Left lung (tissue), 10 donors: Measurements from ENCODE around the gene CNTN5. TPM values are rescaled to one million over a fixed set of nuclear protein-coding genes. Genes with fewer than 3 reads are reported as not detected.
A peak's percentile ranks its signal among the peaks of the same experiment; 100 is the strongest.

ENCODE experiments used
- ATAC-seq: fragments of 200-7000 bp; cut with Tn5 transposase; one replicate; pipeline ENCODE4 v1.9.1; 2020; ENCODE audit warnings: moderate library complexity
- DNase-seq, 4 donors: peaks; one replicate each; pipeline ENCODE4 v3.0.0-alpha.2; 2013 to 2020
- H3K27ac ChIP-seq, 2 donors: fragments of 200-600 bp; sonication (generic) in 1 of 2; one replicate each; pipeline versions ENCODE4 v1.5.0 to v1.8.0; 2020 to 2021
- H3K27me3 ChIP-seq, 2 donors: fragments of 200-600 bp; sonication (generic) in 1 of 2; one replicate each; pipeline versions ENCODE4 v1.5.0 to v1.8.0; 2020 to 2021
- H3K36me3 ChIP-seq, 2 donors: fragments of 200-600 bp; sonication (generic) in 1 of 2; one replicate each; pipeline versions ENCODE4 v1.5.0 to v1.8.0; 2020 to 2021
- H3K4me1 ChIP-seq, 2 donors: fragments of 200-600 bp; one replicate each; pipeline ENCODE4 v1.8.0; 2021
- H3K4me3 ChIP-seq, 2 donors: fragments of 200-600 bp; sonication (generic) in 1 of 2; one replicate each; pipeline versions ENCODE4 v1.5.0 to v1.8.0; 2020 to 2021; ENCODE audit warnings: mild to moderate bottlenecking in 1 of 2
- H3K9me3 ChIP-seq, 2 donors: fragments of 200-600 bp; sonication (generic) in 1 of 2; one replicate each; pipeline versions ENCODE4 v1.5.0 to v1.8.0; 2020 to 2021
- CTCF ChIP-seq, 2 donors: fragments of 200-600 bp; sonication (generic) in 1 of 2; IDR thresholded peaks; one replicate each; pipeline versions ENCODE4 v1.5.0 to v1.8.0; 2021; ENCODE audit warnings: antibody characterized with exemption in 2 of 2
- intact Hi-C, 2 donors: fragments of 100-400 bp; cut with DNase I; formaldehyde crosslinking; loops; one replicate each; pipeline versions ENCODE4 v1.11.2 to v1.14.2; 2022
- polyA plus RNA-seq, 6 donors: library from polyadenylated mRNA; unstranded; fragments of 120-200 nt; gene quantifications; one replicate each; pipeline ENCODE4 v1.2.1, GENCODE V29; 2013; ENCODE audit not compliant: insufficient read length in 6 of 6
- total RNA-seq, 2 donors: library from RNA; stranded (reverse); fragmentation: NEBNext Ultra II Directional; extraction: Animal tissue kit (Norgen Biotek cat#: 25700); gene quantifications; one replicate each; pipeline ENCODE4 v1.2.1, GENCODE V29; 2021
- donor health status: DM: no; HTN: yes; CAD: no.
- donor health status: DM: no; HTN: no; CAD: no.

The CNTN5 gene
- total and polyA plus RNA-seq, 8 donors: 0.08 to 0.34 (median 0.24) TPM; not detected in 1

- DNase-seq: peak in 1 of 4 donors; percentile 43
- Histone ChIP-seq H3K27me3 (no peaks in the 10 kb centered on the region), H3K9me3 (peaks cover 0 to 16% of the 10 kb centered on the region in 2 donors), H3K4me1 (no peaks in the 10 kb centered on the region), H3K36me3 (no peaks in the 10 kb centered on the region), H3K4me3 (no peak overlapping the region), H3K27ac (no peak overlapping the region)
- no peak for ATAC-seq
- intact Hi-C loops: no loop called here
- no peak for TF ChIP-seq CTCF (IDR thresholded peaks at IDR 0.05)
Measured at GRCh38 chr11:99424313-99425084, 403.8 kb downstream of the CNTN5 start.

- no peak overlapping the region for H3K4me3 ChIP-seq
- no peak for TF ChIP-seq CTCF (IDR thresholded peaks at IDR 0.05)
- ATAC-seq: no peak
Measured at GRCh38 chr11:99425596-99425995, 404.8 kb downstream of the CNTN5 start.

GRCh38 chr11:99432677-99433076, 411.9 kb downstream of the CNTN5 start:
- ATAC-seq (no peak), DNase-seq (no peak)
- Histone ChIP-seq H3K9me3 (no peaks in the 10 kb centered on the region), H3K27ac (no peak overlapping the region), H3K4me3 (no peak overlapping the region), H3K36me3 (no peaks in the 10 kb centered on the region), H3K27me3 (no peaks in the 10 kb centered on the region), H3K4me1 (no peaks in the 10 kb centered on the region)
- intact Hi-C loops: no loop called here
- no peak for TF ChIP-seq CTCF (IDR thresholded peaks at IDR 0.05)

More at GRCh38 chr11:99425596-99425995, 404.8 kb downstream of the CNTN5 start:
- peaks cover 0 to 16% of the 10 kb centered on the region in 2 donors for H3K9me3 ChIP-seq
- H3K27ac ChIP-seq: no peak overlapping the region
- H3K36me3 ChIP-seq: no peaks in the 10 kb centered on the region
- intact Hi-C loops: no loop called here
- no peak for DNase-seq
- no peaks in the 10 kb centered on the region for H3K27me3 ChIP-seq
- H3K4me1 ChIP-seq: no peaks in the 10 kb centered on the region

GRCh38 chr11:99443276-99443675, 422.5 kb downstream of the CNTN5 start:
- no peak for ATAC-seq
- Histone ChIP-seq H3K27ac (no peak overlapping the region), H3K27me3 (no peaks in the 10 kb centered on the region), H3K4me1 (no peaks in the 10 kb centered on the region), H3K9me3 (no peaks in the 10 kb centered on the region), H3K4me3 (no peak overlapping the region), H3K36me3 (no peaks in the 10 kb centered on the region)
- intact Hi-C loops: no loop called here
- no peak for DNase-seq
- TF ChIP-seq CTCF (IDR thresholded peaks at IDR 0.05): no peak

GRCh38 chr11:99446400-99446799, 425.7 kb downstream of the CNTN5 start:
- DNase-seq (no peak), ATAC-seq (no peak)
- H3K9me3 ChIP-seq: no peaks in the 10 kb centered on the region
- H3K4me3 ChIP-seq: no peak overlapping the region
- no peak overlapping the region for H3K27ac ChIP-seq
- TF ChIP-seq CTCF (IDR thresholded peaks at IDR 0.05): no peak
- no peaks in the 10 kb centered on the region for H3K36me3 ChIP-seq
- no peaks in the 10 kb centered on the region for H3K27me3 ChIP-seq
- intact Hi-C loops: no loop called here
- no peaks in the 10 kb centered on the region for H3K4me1 ChIP-seq
